ENCODE results near the gene CDK19.

- TF ChIP-seq, protein P1, sequence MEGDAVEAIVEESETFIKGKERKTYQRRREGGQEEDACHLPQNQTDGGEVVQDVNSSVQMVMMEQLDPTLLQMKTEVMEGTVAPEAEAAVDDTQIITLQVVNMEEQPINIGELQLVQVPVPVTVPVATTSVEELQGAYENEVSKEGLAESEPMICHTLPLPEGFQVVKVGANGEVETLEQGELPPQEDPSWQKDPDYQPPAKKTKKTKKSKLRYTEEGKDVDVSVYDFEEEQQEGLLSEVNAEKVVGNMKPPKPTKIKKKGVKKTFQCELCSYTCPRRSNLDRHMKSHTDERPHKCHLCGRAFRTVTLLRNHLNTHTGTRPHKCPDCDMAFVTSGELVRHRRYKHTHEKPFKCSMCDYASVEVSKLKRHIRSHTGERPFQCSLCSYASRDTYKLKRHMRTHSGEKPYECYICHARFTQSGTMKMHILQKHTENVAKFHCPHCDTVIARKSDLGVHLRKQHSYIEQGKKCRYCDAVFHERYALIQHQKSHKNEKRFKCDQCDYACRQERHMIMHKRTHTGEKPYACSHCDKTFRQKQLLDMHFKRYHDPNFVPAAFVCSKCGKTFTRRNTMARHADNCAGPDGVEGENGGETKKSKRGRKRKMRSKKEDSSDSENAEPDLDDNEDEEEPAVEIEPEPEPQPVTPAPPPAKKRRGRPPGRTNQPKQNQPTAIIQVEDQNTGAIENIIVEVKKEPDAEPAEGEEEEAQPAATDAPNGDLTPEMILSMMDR (IDR thresholded peaks at IDR 0.05) = no peak
- no peak for TF ChIP-seq POLR2A (IDR thresholded peaks at IDR 0.05)
Measured at GRCh38 chr6:110712238-110712637, 103.0 kb downstream of the CDK19 start.

Data from right lobe of liver (tissue), 4 donors.